Mucosa of stomach (tissue), 1 donor: ENCODE results near the gene HOXA2.
A peak's percentile ranks its signal among the peaks of the same experiment; 100 is the strongest.

ENCODE experiments used
- H3K27me3 ChIP-seq: one replicate; pipeline ENCODE4 v1.7.0; 2013; ENCODE audit warnings: mild to moderate bottlenecking, low read length; ENCODE audit not compliant: control insufficient read depth, insufficient read depth
- H3K36me3 ChIP-seq: one replicate; pipeline ENCODE4 v1.7.0; 2013; ENCODE audit warnings: low read length; ENCODE audit not compliant: control insufficient read depth, insufficient read depth
- H3K4me1 ChIP-seq: one replicate; pipeline ENCODE4 v1.7.0; 2013; ENCODE audit warnings: mild to moderate bottlenecking, low read length; ENCODE audit not compliant: control insufficient read depth, insufficient read depth
- H3K4me3 ChIP-seq: one replicate; pipeline ENCODE4 v1.7.0; 2013; ENCODE audit warnings: low read length
- H3K9ac ChIP-seq: one replicate; pipeline ENCODE4 v1.7.0; 2013; ENCODE audit warnings: mild to moderate bottlenecking, low read length, moderate library complexity
- H3K9me3 ChIP-seq: one replicate; pipeline ENCODE4 v1.7.0; 2013; ENCODE audit warnings: mild to moderate bottlenecking, low read length, moderate library complexity; ENCODE audit not compliant: control insufficient read depth
- donor health status: Pancreatic carcinoma.

The HOXA2 gene

GRCh38 chr7:27095050-27095896 lies 7.2 kb downstream of the HOXA2 start:
- Histone ChIP-seq H3K9me3 (no peaks in the 10 kb centered on the region), H3K4me1 (peaks cover 19% of the 10 kb centered on the region), H3K9ac (peak overlapping the region; percentile 73), H3K27me3 (no peaks in the 10 kb centered on the region), H3K4me3 (peak overlapping the region; percentile 74), H3K36me3 (no peaks in the 10 kb centered on the region)

- no peaks in the 10 kb centered on the region for H3K27me3 ChIP-seq
- no peaks in the 10 kb centered on the region for H3K36me3 ChIP-seq
Observed at GRCh38 chr7:27094304-27095049, 8.0 kb downstream of the HOXA2 start.

GRCh38 chr7:27093184-27093895 lies 9.1 kb downstream of the HOXA2 start:
- Histone ChIP-seq H3K4me1 (peaks cover 7% of the 10 kb centered on the region), H3K4me3 (no peak overlapping the region), H3K9me3 (no peaks in the 10 kb centered on the region), H3K27me3 (peaks cover 2% of the 10 kb centered on the region), H3K36me3 (no peaks in the 10 kb centered on the region), H3K9ac (no peak overlapping the region)

More at GRCh38 chr7:27094304-27095049, 8.0 kb downstream of the HOXA2 start:
- H3K9me3 ChIP-seq: no peaks in the 10 kb centered on the region
- no peak overlapping the region for H3K4me3 ChIP-seq
- H3K9ac ChIP-seq: peak overlapping the region; percentile 73
- H3K4me1 ChIP-seq: peaks cover 11% of the 10 kb centered on the region

GRCh38 chr7:27092819-27093110 lies 9.7 kb downstream of the HOXA2 start:
- H3K9me3 ChIP-seq: no peaks in the 10 kb centered on the region
- peaks cover 8% of the 10 kb centered on the region for H3K27me3 ChIP-seq
- H3K4me3 ChIP-seq: no peak overlapping the region
- H3K36me3 ChIP-seq: no peaks in the 10 kb centered on the region
- peaks cover under 1% of the 10 kb centered on the region for H3K4me1 ChIP-seq
- no peak overlapping the region for H3K9ac ChIP-seq

GRCh38 chr7:27091941-27092818 lies 10.3 kb downstream of the HOXA2 start:
- H3K27me3 ChIP-seq: peaks cover 14% of the 10 kb centered on the region
- H3K36me3 ChIP-seq: no peaks in the 10 kb centered on the region
- H3K9me3 ChIP-seq: no peaks in the 10 kb centered on the region
- H3K4me1 ChIP-seq: no peaks in the 10 kb centered on the region
- no peak overlapping the region for H3K4me3 ChIP-seq
- no peak overlapping the region for H3K9ac ChIP-seq

GRCh38 chr7:27091105-27091504 lies 11.4 kb downstream of the HOXA2 start:
- Histone ChIP-seq H3K4me3 (no peak overlapping the region), H3K9ac (no peak overlapping the region), H3K9me3 (no peaks in the 10 kb centered on the region), H3K27me3 (peaks cover 14% of the 10 kb centered on the region), H3K4me1 (no peaks in the 10 kb centered on the region), H3K36me3 (no peaks in the 10 kb centered on the region)

- H3K4me3 ChIP-seq: no peak overlapping the region
- no peaks in the 10 kb centered on the region for H3K4me1 ChIP-seq
- no peaks in the 10 kb centered on the region for H3K36me3 ChIP-seq
- no peak overlapping the region for H3K9ac ChIP-seq
- no peaks in the 10 kb centered on the region for H3K9me3 ChIP-seq
- H3K27me3 ChIP-seq: peaks cover 14% of the 10 kb centered on the region
Observed at GRCh38 chr7:27088002-27088922, 14.2 kb downstream of the HOXA2 start.

- Histone ChIP-seq H3K9ac (no peak overlapping the region), H3K27me3 (peaks cover 14% of the 10 kb centered on the region), H3K9me3 (no peaks in the 10 kb centered on the region), H3K4me3 (no peak overlapping the region), H3K36me3 (no peaks in the 10 kb centered on the region), H3K4me1 (peaks cover 4% of the 10 kb centered on the region)
Observed at GRCh38 chr7:27083646-27084045, 18.8 kb downstream of the HOXA2 start.

GRCh38 chr7:27082171-27082570 lies 20.3 kb downstream of the HOXA2 start:
- Histone ChIP-seq H3K27me3 (no peaks in the 10 kb centered on the region), H3K9me3 (no peaks in the 10 kb centered on the region), H3K4me3 (no peak overlapping the region), H3K4me1 (peaks cover 5% of the 10 kb centered on the region), H3K36me3 (no peaks in the 10 kb centered on the region), H3K9ac (no peak overlapping the region)

GRCh38 chr7:27080844-27081436 lies 21.5 kb downstream of the HOXA2 start:
- H3K36me3 ChIP-seq: no peaks in the 10 kb centered on the region
- no peak overlapping the region for H3K9ac ChIP-seq
- peaks cover 5% of the 10 kb centered on the region for H3K4me1 ChIP-seq
- no peaks in the 10 kb centered on the region for H3K9me3 ChIP-seq
- H3K4me3 ChIP-seq: no peak overlapping the region
- H3K27me3 ChIP-seq: no peaks in the 10 kb centered on the region
